Fibroblast of skin of right biceps (primary cell): ENCODE measurements around the gene SRPRA.
A peak's percentile ranks its signal among the peaks of the same experiment; 100 is the strongest.
"Not testable (repeated sequence)": the region's sequence is repeated elsewhere in the genome, so short reads cannot be mapped to it uniquely, and the experiment has no call there.

Source experiments
- DNase-seq: peaks from one replicate; pipeline ENCODE4 v3.0.0-alpha.2; 2013

SRPRA gene

DNA sequence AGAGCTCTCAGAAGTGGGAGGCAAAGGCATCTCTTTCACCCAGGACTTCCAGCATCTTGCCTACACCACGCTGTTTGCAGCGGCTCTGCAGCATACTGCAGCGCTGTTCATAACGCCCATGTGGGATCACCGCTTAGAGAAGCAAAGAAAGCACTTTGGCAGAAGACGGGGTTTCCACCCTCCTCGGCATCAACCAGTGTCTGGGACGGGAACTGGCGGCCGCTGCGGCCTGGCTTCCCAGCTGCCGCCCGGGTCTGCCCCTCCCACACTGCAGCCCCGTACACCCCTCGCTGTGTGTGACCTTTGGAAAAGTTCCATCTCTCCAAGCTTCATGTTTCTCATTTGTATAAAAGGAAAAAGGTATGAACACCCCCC, 13.7 kb upstream of the SRPRA start:
- peak; percentile 40 for DNase-seq

GRCh38 chr11:126281666-126282175, 13.0 kb upstream of the SRPRA start:
- DNase-seq: no peak

DNA sequence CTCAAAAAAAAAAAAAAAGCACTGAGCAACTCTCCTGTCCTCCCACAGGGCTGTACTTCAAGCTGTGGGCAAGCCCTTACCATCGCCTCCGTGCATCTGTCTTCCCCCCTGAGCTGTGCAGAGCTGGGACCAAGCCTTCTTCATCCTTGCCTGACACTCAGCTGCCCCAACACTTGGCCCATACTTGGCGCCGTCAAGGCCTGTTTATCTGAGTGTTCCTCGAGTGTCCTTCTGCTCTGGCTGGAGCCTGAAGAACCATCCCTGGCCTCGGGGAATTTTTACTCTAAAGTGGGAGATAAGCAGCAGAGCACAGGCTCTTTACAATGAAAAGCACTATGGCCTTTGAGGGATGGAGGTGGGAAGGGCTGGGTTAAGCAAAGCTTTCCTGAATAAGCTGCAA, 12.6 kb upstream of the SRPRA start:
- no peak for DNase-seq

- no peak for DNase-seq
These were observed 11.9 kb upstream of the SRPRA start for GRCh38 chr11:126280595-126280994.

DNA sequence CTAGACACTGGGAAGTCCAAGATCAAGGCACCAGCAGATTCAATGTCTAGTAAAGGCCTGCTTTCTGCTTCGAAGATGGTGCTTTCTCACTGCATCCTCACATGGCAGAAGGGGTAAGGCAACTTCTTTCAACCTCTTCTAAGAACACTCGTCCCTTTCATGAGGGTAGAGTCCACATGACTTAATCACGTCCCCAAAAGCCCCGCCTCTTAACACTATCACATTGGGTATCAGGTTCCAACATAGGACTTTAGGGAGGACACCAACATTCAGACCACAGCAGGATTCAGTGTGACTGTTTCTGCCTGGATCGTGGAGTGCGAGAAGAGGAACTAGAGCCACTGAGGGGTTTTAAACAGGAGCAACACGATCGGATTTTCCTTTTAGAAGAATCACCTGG, 10.5 kb upstream of the SRPRA start:
- no peak for DNase-seq

- no peak for DNase-seq
These were observed 9.1 kb upstream of the SRPRA start for GRCh38 chr11:126277780-126278179.

- no peak for DNase-seq
These were observed 8.6 kb upstream of the SRPRA start for GRCh38 chr11:126277322-126277721.

- no peak for DNase-seq
These were observed 361 bp downstream of the SRPRA start for GRCh38 chr11:126268361-126268707.

DNA sequence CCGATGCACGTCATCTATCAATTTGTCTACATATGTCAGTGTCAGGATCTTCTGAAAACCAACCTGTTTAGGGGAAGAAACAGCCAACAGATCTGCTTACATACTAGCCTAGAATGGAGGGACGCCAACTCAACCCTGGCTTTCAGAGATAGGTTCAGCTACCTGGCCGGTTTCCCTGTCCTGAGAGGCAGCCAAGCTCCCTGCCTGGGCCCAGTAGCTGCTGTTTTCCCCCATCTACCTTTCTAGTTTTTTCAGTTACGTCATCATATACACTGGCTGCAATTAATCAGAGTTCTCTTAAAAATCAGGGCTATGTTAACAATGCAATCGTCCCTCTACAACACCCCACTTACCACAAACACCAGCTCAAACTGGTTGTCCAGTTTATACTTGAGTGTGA, 1.0 kb downstream of the SRPRA start:
- no peak for DNase-seq

GRCh38 chr11:126265811-126266210, 2.9 kb downstream of the SRPRA start:
- no peak for DNase-seq

- DNase-seq: no peak
These were observed 5.2 kb downstream of the SRPRA start for GRCh38 chr11:126263489-126263888.

DNA sequence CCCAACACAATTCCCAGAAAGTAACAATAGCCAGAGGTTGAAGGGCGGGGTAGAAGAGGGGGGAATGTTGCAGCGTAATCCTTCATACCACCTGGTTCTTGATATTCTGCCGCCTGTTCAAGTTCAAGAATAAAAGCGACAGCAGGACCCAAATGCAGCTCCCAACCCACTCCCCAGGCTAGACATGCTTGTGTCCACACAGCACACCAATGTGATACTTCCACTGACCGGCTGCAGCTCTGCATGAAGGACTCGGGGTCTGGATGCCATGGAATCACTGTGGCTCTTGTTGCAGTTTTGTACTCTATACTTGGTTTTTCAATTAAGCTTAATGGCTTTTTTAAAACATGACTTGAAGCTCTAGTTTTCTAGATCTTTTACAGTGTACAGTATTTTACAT, 6.5 kb downstream of the SRPRA start:
- DNase-seq: no peak

GRCh38 chr11:126257764-126258163, 10.9 kb downstream of the SRPRA start:
- peak; percentile 53 for DNase-seq

- no peak for DNase-seq
These were observed 11.6 kb downstream of the SRPRA start for GRCh38 chr11:126257144-126257543.

- DNase-seq: no peak
These were observed 12.5 kb downstream of the SRPRA start for GRCh38 chr11:126256216-126256615.

DNA sequence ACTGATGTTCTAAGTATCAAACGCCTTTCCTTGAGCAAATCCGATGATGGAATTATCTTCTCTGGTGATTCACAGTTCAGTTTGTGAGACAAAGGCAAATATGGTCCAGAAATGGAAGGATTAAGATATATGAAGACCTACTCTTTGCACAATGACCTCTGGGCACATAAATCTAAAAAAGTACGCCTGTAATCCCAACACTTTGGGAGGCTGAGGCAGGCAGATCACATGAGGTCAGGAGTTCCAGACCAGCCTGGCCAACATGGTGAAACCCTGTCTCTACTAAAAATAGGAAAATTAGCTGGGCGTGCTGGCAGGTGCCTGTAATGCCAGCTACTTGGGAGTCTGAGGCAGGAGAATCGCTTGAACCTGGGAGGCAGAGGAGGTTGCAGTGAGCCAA, 13.2 kb downstream of the SRPRA start:
- DNase-seq: not testable (repeated sequence)

DNA sequence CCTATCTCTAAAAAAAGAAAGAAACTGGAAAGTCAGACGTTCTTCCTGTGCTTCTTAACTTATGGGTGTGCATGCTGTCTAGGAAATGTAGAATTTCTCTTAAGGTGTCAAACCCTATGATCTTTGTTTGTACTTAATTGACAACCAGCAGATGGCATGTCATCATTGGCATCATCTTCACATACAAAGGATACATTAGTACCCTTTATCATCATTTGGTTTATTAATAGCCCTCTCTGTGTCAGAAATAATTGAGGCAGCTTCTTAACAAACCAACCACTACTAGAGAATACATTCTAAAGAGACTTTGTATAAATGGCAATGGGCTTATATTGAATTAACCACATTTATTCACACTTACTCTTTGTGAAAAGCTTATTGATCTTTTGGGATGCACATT, 13.9 kb downstream of the SRPRA start:
- no peak for DNase-seq

- DNase-seq: no peak
These were observed 15.4 kb downstream of the SRPRA start for GRCh38 chr11:126253265-126253664.

- DNase-seq: no peak
These were observed 22.1 kb downstream of the SRPRA start for GRCh38 chr11:126246636-126247035.

GRCh38 chr11:126233391-126233790, 35.3 kb downstream of the SRPRA start:
- DNase-seq: peak; percentile 10

DNA sequence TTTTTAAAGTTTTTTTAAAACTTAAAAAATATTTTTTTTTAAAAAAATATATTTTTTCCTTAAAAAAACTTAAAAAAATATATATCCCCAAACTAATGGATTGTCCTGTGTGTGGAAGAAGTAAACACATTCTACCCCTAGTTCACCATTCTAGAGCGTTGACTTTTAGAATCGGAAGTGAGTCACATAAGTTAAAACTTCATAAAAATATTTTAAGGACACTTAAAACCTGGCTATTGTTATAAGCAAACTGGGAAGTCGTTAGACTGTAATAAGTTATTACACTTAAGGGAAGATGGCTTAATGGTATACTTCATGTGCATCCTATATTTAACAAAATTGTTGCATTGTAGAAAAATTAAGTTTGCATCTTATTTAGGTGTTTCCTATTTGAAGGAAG, 36.0 kb downstream of the SRPRA start:
- no peak for DNase-seq

DNA sequence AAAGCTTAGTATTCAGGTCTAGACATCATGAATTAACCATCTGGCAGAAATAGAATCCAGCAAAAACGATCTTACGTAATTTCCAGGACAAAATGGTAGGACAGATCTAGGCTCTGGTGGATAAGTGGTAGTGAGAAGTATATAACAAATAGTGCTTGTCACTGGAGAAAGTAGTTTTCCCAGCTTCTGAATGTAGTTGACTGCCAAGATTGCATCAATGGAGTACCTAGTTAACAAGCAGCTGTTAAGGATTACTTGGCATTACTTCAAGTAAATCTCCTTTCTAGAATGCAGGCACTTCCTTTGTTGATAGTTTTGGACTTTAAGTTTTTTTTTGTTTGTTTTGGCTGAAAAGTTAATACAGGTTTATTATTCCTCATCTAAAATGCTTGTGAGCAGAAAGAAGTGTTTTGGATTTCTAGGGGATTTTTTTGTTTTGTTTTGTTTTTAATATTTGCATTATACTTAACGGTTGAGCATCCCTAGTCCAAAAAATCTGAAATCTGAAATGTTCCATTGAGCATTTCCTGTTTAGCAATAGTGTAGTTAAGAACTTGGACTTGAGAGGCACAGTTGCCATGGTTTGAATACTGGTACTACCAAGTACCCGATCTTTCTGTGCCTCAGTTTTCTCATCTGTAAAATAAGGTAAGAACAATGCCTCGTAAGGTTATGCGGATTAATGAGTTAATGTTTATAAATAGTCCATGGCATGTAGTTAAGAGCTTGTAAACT, 36.8 kb downstream of the SRPRA start:
- no peak for DNase-seq

DNA sequence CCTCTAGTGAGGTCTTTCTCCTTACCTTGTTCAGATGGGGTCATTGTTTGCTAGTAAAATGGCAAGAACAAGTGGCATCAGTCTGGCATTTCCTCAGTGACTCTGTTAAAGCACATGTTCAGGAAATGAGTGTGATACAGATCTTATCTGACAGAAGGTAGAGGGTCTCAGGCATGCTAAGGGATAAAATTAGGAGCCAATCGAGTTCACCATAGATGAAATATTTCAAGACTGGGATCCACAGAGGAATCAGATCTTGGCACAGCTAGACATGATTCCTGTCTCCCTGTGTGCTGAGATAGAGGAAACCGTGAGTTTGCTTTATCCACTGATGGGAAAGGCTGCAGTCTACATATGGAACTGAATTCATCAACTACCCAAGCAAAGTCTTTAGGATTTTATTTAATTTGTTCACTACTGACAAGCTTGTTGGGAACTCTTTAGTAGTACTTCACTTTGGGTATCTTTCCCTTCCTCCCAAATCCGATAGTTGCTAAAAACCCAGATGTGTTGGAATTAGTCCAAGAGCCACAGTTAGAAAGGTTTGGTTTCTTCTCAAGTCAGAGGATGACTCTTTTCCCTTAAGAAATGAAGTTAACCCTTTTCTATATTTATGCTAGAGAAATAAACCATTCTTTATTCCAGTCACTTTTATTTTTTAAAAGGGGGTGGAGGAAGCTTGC, 38.7 kb downstream of the SRPRA start:
- peak; percentile 45 for DNase-seq

DNA sequence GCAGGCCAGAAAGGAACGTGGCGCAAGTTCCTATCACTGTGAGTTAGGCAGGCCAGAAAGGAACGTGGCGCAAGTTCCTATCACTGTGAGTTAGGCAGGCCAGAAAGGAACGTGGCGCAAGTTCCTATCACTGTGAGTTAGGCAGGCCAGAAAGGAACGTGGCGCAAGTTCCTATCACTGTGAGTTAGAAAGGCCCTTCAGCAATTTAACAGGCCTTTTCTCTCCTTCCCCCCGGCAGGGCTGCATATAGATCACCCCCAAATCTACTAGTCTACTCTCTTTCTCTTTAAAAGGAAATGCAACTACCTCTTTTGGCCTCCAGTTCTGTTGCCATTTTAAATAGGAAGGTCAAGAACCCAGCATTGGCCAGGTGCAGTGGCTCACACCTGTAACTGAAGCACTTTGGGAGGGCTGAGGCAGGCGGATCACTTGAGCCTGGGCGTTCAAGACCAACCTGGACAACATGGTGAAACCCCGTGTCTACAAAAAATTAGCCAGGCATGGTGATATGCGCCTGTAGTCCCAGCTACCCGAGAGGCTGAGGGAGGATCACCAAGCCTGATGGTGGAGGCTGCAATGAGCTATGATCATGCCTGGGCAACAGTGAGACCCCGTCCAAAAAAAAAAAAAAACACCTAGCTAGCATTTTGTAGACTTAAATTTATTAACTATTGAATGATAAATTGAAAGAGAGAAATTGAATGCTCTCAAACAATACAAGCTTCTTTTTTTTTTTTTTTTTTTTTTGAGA, 42.2 kb downstream of the SRPRA start:
- DNase-seq: no peak
